KMS-11 (cell line): ENCODE data around the gene TNS2.
A peak's percentile ranks its signal among the peaks of the same experiment; 100 is the strongest.
"Not testable (repeated sequence)": the region's sequence is repeated elsewhere in the genome, so short reads cannot be mapped to it uniquely, and the experiment has no call there.

Experiments used
- H2AFZ ChIP-seq: fragments of 200-600 bp; sonication (generic); 2 replicates; pipeline ENCODE4 v1.6.1; 2016; ENCODE audit warnings: antibody characterized with exemption, mixed run types, low read depth
- H3K27ac ChIP-seq: fragments of 200-600 bp; sonication (generic); 2 replicates; pipeline ENCODE4 v1.6.1; 2016; ENCODE audit warnings: mild to moderate bottlenecking, mixed run types
- H3K27me3 ChIP-seq: fragments of 200-600 bp; sonication (generic); 2 replicates; pipeline ENCODE4 v1.6.1; 2017; ENCODE audit warnings: mild to moderate bottlenecking, low read depth, mixed run types, moderate library complexity; ENCODE audit not compliant: insufficient read depth
- H3K36me3 ChIP-seq: fragments of 200-600 bp; sonication (generic); 2 replicates; pipeline ENCODE4 v1.6.1; 2017; ENCODE audit warnings: mild to moderate bottlenecking, mixed run types; ENCODE audit not compliant: insufficient read depth
- H3K4me1 ChIP-seq: fragments of 200-600 bp; sonication (generic); 2 replicates; pipeline ENCODE4 v1.6.1; 2016; ENCODE audit warnings: mild to moderate bottlenecking, low read depth, mixed run types; ENCODE audit not compliant: poor library complexity, severe bottlenecking
- H3K4me2 ChIP-seq: fragments of 200-600 bp; sonication (generic); 2 replicates; pipeline ENCODE4 v1.7.0; 2016; ENCODE audit warnings: mild to moderate bottlenecking, mixed run types
- H3K4me3 ChIP-seq: fragments of 200-600 bp; sonication (generic); IDR thresholded peaks from 2 replicates; pipeline ENCODE4 v1.6.1; 2017; ENCODE audit warnings: low read depth, low read length, mixed read lengths; ENCODE audit not compliant: insufficient read depth
- H3K79me2 ChIP-seq: fragments of 200-600 bp; sonication (generic); 2 replicates; pipeline ENCODE4 v1.6.1; 2016; ENCODE audit warnings: low read depth, mixed run types; ENCODE audit not compliant: insufficient read depth
- H3K9ac ChIP-seq: fragments of 200-600 bp; sonication (generic); 2 replicates; pipeline ENCODE4 v1.6.1; 2016; ENCODE audit warnings: mild to moderate bottlenecking, mixed run types
- H4K20me1 ChIP-seq: fragments of 200-600 bp; sonication (generic); 2 replicates; pipeline ENCODE4 v1.6.1; 2016; ENCODE audit warnings: mild to moderate bottlenecking, mixed run types; ENCODE audit not compliant: insufficient read depth
- TF ChIP-seq, protein P1 (sequence below): fragments of 200-600 bp; sonication (generic); conservative IDR thresholded peaks from 2 replicates; pipeline ENCODE4 v1.6.1; 2017; ENCODE audit warnings: low read depth, mild to moderate bottlenecking, antibody characterized with exemption, low read length, moderate library complexity, mixed read lengths

Gene TNS2

DNA sequence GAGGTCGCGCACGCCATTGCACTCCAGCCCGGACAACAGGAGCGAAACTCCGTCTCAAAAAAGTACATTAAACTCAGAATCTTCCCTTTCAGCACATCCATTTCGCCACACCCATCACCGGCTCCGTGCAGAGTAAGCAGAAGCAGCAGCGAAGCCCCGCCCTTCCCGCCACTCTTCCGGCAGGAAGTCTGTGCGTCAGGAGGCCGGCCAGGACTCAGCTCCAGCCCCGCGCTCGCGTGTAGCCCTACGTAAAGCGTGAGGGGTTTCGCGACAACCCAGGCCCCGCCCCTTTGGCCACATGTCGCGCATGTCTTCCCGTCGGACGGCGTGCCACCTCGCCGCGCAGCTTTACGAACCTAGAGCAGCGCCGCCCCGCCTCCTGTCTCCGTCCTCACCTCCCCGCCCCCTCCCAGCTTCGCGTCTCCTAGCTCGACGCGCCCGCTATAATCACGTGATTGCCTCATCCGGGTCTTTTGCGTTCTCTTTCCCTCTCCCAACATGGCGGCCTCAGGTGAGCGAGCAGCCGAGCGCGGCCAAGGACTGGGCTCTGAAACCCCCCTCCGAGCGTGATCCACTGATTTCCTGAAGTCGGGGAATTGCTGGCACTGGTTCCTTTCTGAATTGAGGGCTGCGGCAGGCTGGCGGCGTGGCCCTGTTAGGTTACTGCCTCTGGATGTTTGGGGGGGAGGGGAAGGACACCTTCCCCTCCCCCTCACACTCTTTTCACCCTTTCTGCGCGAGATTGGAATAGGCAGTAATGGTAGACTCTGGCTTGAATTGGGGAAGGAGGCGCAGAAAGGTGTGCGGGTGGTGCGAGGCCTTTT lies 43.7 kb upstream of the TNS2 start, which contains the start of gene EIF4B:
EIF4B (plus strand) TSS at position 471 of the 824 bp plus-strand sequence; CDS start at position 499, 28 bp downstream.
- Histone ChIP-seq H3K9ac (peak within 1 kb of the TSS; percentile 99), H4K20me1 (peaks cover 23% of the 10 kb centered on the region), H3K27ac (peak within 1 kb of the TSS; percentile 98), H3K27me3 (no peaks in the 10 kb centered on the region), H3K4me1 (peaks cover 59% of the 10 kb centered on the region), H3K79me2 (peaks cover 55% of the 10 kb centered on the region), H3K4me3 (no peak within 1 kb of the TSS), H2AFZ (peak within 1 kb of the TSS; percentile 43; the same call in 1 of the 2 replicates), H3K36me3 (peaks cover 8% of the 10 kb centered on the region; the same call in 1 of the 2 replicates), H3K4me2 (peak within 1 kb of the TSS; percentile 92)
- TF ChIP-seq, protein P1, sequence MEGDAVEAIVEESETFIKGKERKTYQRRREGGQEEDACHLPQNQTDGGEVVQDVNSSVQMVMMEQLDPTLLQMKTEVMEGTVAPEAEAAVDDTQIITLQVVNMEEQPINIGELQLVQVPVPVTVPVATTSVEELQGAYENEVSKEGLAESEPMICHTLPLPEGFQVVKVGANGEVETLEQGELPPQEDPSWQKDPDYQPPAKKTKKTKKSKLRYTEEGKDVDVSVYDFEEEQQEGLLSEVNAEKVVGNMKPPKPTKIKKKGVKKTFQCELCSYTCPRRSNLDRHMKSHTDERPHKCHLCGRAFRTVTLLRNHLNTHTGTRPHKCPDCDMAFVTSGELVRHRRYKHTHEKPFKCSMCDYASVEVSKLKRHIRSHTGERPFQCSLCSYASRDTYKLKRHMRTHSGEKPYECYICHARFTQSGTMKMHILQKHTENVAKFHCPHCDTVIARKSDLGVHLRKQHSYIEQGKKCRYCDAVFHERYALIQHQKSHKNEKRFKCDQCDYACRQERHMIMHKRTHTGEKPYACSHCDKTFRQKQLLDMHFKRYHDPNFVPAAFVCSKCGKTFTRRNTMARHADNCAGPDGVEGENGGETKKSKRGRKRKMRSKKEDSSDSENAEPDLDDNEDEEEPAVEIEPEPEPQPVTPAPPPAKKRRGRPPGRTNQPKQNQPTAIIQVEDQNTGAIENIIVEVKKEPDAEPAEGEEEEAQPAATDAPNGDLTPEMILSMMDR, result no peak

DNA sequence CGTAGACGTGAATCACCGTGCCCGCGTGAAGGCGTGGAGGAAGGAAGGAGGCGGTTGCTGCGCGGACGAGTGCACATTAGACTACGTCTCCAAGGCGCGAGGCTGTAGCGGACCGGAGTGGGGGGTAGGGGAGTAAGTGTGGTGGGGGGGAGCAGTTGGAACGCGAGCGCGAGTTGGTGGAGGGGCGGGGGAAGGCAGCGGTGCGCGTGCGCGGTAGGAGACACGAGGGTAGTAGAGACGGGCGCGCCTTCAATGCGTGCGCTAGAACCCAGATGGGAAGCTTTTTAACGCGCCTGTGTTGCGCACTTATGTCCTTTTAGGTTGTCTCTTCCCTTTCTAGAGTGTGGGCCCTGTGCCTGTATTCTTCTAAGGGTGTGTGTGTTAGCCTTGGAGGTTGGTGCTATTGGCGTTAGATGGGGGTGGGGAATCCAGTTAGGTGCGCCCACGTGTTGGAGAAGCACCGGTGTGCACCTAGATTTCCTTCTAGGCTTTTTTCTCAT lies 43.0 kb upstream of the TNS2 start:
- Histone ChIP-seq H3K27me3 (no peaks in the 10 kb centered on the region), H3K79me2 (peaks cover 62% of the 10 kb centered on the region), H4K20me1 (peaks cover 30% of the 10 kb centered on the region), H3K4me1 (peaks cover 58% of the 10 kb centered on the region), H3K36me3 (peaks cover 8% of the 10 kb centered on the region; the same call in 1 of the 2 replicates), H3K27ac (peak overlapping the region; percentile 98), H3K9ac (peak overlapping the region; percentile 99), H3K4me2 (peak overlapping the region; percentile 92), H2AFZ (peak overlapping the region; percentile 33; the same call in 1 of the 2 replicates), H3K4me3 (no peak overlapping the region)
- TF ChIP-seq, protein P1, result no peak

DNA sequence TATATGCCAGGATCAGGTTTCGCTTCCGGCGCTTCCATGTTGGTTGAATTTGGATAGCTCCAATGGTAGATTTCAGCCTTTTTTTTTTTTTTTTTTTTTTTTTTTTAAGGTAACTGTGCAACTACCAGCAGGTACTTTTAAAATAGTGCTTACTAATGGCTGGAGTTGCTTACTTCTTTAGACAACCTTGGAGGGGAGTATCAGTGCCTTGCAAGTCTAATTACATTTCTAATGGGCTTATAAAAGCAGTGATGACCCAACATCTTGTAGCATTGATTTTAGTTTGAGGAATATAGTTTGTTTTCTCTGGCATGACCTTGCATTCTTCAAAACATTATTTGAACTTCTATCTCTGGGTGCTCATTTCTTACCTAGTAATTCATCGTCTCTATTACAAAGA lies 42.5 kb upstream of the TNS2 start:
- Histone ChIP-seq H4K20me1 (peaks cover 33% of the 10 kb centered on the region), H3K27me3 (no peaks in the 10 kb centered on the region), H3K4me2 (peak overlapping the region; percentile 92), H3K4me3 (no peak overlapping the region), H3K36me3 (peaks cover 8% of the 10 kb centered on the region; the same call in 1 of the 2 replicates), H3K79me2 (peaks cover 67% of the 10 kb centered on the region), H3K27ac (peak overlapping the region; percentile 98), H3K9ac (peak overlapping the region; percentile 99), H2AFZ (no peak overlapping the region), H3K4me1 (peaks cover 58% of the 10 kb centered on the region)
- TF ChIP-seq, protein P1, result no peak

DNA sequence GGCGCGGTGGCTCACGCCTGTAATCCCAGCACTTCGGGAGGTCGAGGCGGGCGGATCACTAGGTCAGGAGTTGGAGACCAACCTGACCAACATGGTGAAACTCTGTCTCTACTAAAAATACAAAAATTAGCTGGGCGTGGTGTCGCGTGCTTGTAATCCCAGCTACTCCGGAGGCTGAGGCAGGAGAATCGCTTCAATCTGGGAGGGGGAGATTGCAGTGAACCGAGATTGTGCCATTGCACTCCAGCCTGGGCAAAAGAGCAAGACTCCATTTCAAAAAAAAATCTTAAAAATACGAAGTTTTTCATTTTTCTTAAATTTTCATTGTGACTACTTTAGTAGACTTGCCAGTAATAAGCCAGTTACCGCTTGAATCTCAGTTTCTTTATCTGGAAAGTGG lies 41.1 kb upstream of the TNS2 start:
- H3K79me2 ChIP-seq, result peaks cover 81% of the 10 kb centered on the region
- peaks cover 68% of the 10 kb centered on the region for H3K4me1 ChIP-seq
- not testable (repeated sequence) for H3K36me3 ChIP-seq, H3K4me3 ChIP-seq, H2AFZ ChIP-seq, H3K9ac ChIP-seq, H3K27me3 ChIP-seq, H3K27ac ChIP-seq
- H3K4me2 ChIP-seq, result peak overlapping the region; percentile 92
- H4K20me1 ChIP-seq, result peaks cover 42% of the 10 kb centered on the region
